ENCODE data around the gene NMNAT3. TPM values are rescaled to one million over a fixed set of nuclear protein-coding genes. Genes with fewer than 3 reads are reported as not detected.

Gene NMNAT3
- total RNA-seq, 1 donor from 2014 or later: 1.2 TPM

DNA sequence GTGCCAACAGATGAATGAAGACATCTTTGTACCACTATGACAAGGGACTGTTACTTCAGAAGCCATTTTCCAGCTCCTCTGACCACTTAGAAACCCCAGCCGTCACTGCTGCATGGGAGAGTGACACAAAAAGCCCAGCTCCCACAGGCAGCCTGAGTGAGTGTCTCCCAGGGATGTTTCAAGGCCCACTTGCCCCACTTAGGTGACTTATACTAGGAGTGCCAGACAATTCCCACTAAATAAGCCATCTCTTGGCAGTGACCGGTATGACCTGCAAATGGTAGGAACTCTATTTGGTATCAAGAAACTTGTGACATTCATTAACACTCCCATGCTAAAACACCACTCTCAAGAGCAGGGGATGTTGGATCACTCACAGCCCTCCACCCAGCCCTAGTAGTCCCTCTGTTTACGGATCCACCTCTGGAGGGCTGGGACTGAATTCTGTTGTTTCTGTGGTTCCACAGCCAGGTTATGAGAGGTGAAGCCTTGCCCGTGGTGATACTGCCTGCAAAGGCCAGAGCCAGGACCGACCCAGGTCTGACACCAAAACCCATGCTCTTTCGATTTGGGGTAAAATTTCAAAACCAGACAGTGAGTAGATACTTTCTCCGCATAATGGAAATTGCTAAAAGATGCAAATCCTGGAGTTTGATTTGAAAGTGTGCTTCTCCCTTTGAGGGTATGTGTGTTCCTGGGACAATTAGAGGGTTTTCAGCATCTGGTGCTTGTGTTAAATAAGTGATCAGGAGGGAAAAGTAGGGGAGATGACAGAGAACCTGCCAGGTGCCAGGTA, 152.7 kb downstream of the NMNAT3 start:
- Mint-ChIP-seq H3K9me3 (no peaks in the 10 kb centered on the region), H3K4me3 (no peak overlapping the region), H3K27ac (no peak overlapping the region), H3K36me3 (ENCODE audit: low read depth) (no peaks in the 10 kb centered on the region), H3K27me3 (ENCODE audit: insufficient read depth) (peaks cover 2% of the 10 kb centered on the region), H3K4me1 (ENCODE audit: low read depth) (no peaks in the 10 kb centered on the region)
- no peak for DNase-seq (ENCODE audit: low spot score)
- intact Hi-C loops (cut with micrococcal nuclease): no loop called here

DNA sequence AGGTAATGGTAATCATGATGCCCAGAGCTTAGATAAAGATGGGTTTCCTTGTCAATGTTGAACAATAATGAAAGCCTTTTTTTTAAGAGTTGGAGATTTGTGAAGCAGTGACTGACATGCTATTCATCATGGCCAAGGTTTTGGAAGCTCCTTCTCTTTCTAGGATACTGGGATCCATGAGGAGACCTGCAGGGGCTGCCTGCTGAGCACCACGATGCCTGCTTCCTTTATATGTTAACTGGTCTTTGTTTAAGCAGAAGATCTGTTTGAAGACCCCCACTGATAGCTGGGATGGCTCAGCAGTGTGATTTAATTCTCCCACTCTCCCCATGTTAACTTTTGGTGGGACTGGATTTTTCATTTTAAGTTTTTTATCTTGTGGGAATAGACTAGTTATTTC, 154.1 kb downstream of the NMNAT3 start:
- Mint-ChIP-seq H3K36me3 (ENCODE audit: low read depth) (no peaks in the 10 kb centered on the region), H3K27ac (no peak overlapping the region), H3K4me1 (ENCODE audit: low read depth) (no peaks in the 10 kb centered on the region), H3K9me3 (no peaks in the 10 kb centered on the region), H3K27me3 (ENCODE audit: insufficient read depth) (peaks cover 2% of the 10 kb centered on the region), H3K4me3 (no peak overlapping the region)
- intact Hi-C loops (cut with micrococcal nuclease): no loop called here
- DNase-seq (ENCODE audit: low spot score): no peak

DNA sequence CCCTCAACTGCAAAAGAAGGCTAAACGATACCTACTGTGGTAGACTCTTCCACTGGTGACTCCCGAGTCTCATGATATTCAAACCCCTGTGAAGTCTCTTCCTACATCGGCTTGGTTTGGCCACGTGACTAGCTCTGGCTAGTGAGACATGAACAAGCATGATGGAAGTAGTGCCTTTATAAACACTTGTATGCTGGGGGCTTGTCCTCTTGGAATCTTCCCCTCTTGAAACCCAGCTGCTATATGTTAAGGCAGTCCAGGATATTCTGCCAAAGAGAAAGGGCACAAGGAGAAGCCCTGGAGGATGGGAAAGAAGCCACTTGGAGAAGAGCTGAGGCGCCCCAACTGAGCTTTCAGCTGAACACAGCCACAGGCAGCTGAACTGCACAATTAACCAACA, 154.6 kb downstream of the NMNAT3 start:
- intact Hi-C loops (cut with micrococcal nuclease): no loop called here
- H3K27ac Mint-ChIP-seq: no peak overlapping the region
- peaks cover 2% of the 10 kb centered on the region for H3K27me3 Mint-ChIP-seq (ENCODE audit: insufficient read depth)
- DNase-seq (ENCODE audit: low spot score): no peak
- no peaks in the 10 kb centered on the region for H3K36me3 Mint-ChIP-seq (ENCODE audit: low read depth)
- H3K4me3 Mint-ChIP-seq: no peak overlapping the region
- H3K9me3 Mint-ChIP-seq: no peaks in the 10 kb centered on the region
- no peaks in the 10 kb centered on the region for H3K4me1 Mint-ChIP-seq (ENCODE audit: low read depth)

DNA sequence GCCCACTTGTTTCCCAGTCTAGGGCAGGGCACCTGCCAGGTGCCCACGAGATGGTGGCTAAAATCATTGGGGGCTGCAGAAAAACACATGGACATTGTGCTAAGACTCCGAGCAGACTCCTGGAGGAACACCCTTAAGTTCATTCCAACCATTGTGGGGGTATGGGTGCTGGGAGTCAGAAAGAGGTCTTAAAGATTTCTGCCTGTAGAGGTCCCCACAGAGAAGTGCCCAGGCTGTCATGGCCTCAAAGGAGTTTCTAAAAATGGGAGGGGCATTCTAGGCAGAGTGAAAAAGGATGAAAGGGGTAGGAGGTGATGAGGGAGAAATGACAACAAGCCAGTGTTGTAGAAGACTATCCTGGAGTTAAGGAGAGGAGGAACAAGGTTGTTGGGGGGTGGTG, 155.4 kb downstream of the NMNAT3 start:
- H3K27me3 Mint-ChIP-seq (ENCODE audit: insufficient read depth): peaks cover 2% of the 10 kb centered on the region
- intact Hi-C loops (cut with micrococcal nuclease): no loop called here
- no peaks in the 10 kb centered on the region for H3K4me1 Mint-ChIP-seq (ENCODE audit: low read depth)
- H3K27ac Mint-ChIP-seq: no peak overlapping the region
- DNase-seq (ENCODE audit: low spot score): no peak
- no peaks in the 10 kb centered on the region for H3K9me3 Mint-ChIP-seq
- no peaks in the 10 kb centered on the region for H3K36me3 Mint-ChIP-seq (ENCODE audit: low read depth)
- no peak overlapping the region for H3K4me3 Mint-ChIP-seq

DNA sequence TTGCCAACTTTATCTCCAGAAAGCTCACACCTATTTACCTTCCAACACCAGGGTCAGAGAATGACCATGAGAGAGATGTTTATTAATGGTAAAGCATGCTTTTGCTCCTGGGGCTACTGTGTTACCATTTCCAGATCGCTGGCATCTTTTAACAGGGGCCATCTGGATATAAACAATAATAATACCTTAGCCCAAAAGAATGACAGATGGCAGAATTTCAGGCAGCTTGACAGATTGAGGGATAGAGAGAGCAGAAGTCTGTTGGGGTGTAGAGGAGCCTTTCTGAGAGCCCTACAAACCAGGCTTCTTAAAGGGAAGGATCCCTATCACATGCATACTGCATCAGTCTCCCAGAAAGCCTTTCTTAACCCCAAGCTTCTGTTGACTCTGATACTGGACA, 156.0 kb downstream of the NMNAT3 start:
- H3K27me3 Mint-ChIP-seq (ENCODE audit: insufficient read depth): peaks cover 2% of the 10 kb centered on the region
- H3K36me3 Mint-ChIP-seq (ENCODE audit: low read depth): no peaks in the 10 kb centered on the region
- H3K9me3 Mint-ChIP-seq: no peaks in the 10 kb centered on the region
- H3K4me3 Mint-ChIP-seq: no peak overlapping the region
- no peak for DNase-seq (ENCODE audit: low spot score)
- intact Hi-C loops (cut with micrococcal nuclease): no loop called here
- H3K4me1 Mint-ChIP-seq (ENCODE audit: low read depth): no peaks in the 10 kb centered on the region
- no peak overlapping the region for H3K27ac Mint-ChIP-seq

DNA sequence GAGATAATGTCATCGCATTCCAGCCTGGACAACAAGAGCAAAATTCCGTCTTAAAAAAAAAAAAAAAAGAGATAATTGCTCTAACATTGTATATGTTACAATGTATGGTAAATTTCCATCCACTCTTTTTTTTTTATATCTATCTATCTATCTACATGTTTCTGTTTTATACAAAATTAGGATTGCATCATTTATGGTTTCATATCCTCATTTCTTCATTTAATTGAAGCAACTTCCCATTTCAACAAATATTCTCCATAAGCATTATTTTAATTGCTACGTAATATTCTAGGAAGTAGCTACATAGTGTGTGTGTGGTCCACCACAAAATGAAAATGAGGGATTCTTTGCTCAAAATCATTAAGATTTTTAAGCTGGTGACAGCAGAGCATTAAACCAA, 156.6 kb downstream of the NMNAT3 start:
- Mint-ChIP-seq H3K27me3 (ENCODE audit: insufficient read depth) (peaks cover 2% of the 10 kb centered on the region), H3K4me3 (no peak overlapping the region), H3K9me3 (no peaks in the 10 kb centered on the region), H3K27ac (no peak overlapping the region), H3K36me3 (ENCODE audit: low read depth) (no peaks in the 10 kb centered on the region), H3K4me1 (ENCODE audit: low read depth) (no peaks in the 10 kb centered on the region)
- intact Hi-C loops (cut with micrococcal nuclease): no loop called here
- DNase-seq (ENCODE audit: low spot score): no peak

DNA sequence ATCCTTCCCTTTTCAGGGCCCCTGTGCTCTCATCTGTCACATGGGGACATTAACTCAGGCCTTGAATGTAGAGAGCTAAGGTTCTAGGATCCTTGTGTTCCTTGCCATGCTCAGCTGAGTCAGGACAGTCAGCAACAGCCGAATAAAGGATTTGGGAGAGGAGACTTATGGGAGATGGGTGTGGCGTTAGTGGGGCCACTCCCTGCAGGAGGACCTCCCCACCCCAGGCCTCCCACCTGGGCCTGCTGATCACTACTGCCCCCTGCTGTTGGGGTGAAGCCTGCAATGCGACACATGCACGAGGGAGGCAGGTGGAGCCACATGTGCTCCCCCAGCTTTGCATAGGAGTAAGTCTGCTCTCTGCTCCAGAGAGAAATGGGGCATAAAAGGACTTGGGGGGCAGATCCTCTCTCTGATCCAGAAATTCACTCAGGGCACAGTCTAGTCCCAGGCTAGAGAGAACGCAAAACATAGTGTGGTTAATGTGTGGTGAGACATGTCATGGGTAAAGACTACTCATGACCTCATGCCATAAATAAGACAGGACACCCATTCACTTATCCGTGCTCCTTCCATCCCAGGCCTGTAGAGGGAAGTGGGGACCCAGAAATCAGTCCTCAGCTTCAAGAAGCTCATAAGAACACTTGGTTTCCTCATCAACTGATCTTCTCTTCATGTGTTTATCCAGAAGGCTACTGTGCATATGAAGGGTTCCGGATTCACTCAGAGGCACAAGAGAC, 157.6 kb downstream of the NMNAT3 start:
- intact Hi-C loops (cut with micrococcal nuclease): no loop called here
- Mint-ChIP-seq H3K4me3 (no peak overlapping the region), H3K27me3 (ENCODE audit: insufficient read depth) (peaks cover 2% of the 10 kb centered on the region), H3K36me3 (ENCODE audit: low read depth) (no peaks in the 10 kb centered on the region), H3K4me1 (ENCODE audit: low read depth) (no peaks in the 10 kb centered on the region), H3K9me3 (no peaks in the 10 kb centered on the region), H3K27ac (no peak overlapping the region)
- DNase-seq (ENCODE audit: low spot score): no peak

DNA sequence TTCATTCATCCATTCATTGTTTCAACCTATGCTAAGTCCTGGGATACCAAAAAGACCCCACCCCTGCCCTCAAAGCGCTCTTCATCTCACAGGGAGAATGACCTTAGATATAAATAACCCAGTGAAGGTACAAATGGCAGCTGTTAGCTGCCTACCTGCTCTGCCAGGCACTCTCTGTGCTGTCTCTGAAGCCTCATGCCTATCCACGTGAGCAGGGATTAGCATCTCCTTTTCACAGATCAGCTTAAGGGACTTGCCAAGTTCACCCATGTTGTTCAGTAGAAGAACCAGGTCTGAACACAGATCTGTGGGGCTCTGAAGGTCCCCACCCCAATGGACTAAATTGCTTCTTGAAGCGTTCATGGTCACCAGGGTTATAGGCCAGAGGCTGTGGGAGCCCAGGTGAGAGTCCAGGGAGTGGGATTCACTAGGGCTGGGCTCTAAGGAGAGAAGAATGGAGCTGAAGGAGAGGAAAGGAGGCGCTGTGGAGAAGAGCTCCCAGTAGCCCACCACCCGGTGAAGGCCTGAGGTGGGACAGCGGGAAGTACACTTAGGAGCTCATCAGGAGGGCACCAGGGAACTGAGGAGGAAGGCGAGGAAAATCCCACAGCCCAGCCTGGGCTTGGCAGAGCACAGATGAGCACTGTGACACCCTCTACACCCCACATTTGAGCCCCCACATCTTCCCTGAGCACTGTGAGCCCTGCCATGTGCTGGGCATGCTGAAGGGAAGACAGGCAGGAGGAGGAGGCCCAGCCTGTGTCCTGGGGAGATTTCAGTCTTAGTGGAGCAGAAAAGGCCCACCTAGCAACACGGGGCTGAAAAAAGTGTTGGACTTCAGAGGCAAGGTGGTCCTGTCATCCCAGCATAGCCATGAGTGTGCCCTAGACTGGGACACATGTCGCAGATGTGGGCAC, 158.6 kb downstream of the NMNAT3 start:
- intact Hi-C loops (cut with micrococcal nuclease): no loop called here
- no peak for DNase-seq (ENCODE audit: low spot score)
- H3K4me1 Mint-ChIP-seq (ENCODE audit: low read depth): no peaks in the 10 kb centered on the region
- H3K4me3 Mint-ChIP-seq: no peak overlapping the region
- no peaks in the 10 kb centered on the region for H3K36me3 Mint-ChIP-seq (ENCODE audit: low read depth)
- H3K27ac Mint-ChIP-seq: no peak overlapping the region
- no peaks in the 10 kb centered on the region for H3K9me3 Mint-ChIP-seq
- peaks cover 1% of the 10 kb centered on the region for H3K27me3 Mint-ChIP-seq (ENCODE audit: insufficient read depth)

DNA sequence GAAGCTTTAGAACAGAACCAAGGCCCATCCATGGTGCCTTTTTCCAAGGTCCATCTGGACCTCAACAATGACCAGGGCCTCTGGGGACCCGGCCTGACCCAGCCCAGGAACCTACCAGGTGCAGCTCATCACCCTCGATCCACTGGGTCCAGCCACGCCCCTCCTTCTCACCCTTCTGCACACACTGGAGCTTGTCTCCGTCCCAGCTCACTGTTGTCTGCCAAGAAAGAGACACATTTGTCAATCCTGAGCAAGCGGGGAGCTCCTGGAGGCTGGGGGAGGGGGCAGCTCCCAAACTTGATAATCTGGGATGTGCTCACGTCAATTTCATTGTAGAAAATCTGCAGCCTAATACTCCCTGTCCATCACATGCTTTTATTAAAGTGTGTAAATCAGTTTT, 159.5 kb downstream of the NMNAT3 start:
- H3K9me3 Mint-ChIP-seq: no peaks in the 10 kb centered on the region
- H3K4me3 Mint-ChIP-seq: no peak overlapping the region
- no peaks in the 10 kb centered on the region for H3K36me3 Mint-ChIP-seq (ENCODE audit: low read depth)
- no peaks in the 10 kb centered on the region for H3K27me3 Mint-ChIP-seq (ENCODE audit: insufficient read depth)
- no peak for DNase-seq (ENCODE audit: low spot score)
- H3K4me1 Mint-ChIP-seq (ENCODE audit: low read depth): no peaks in the 10 kb centered on the region
- intact Hi-C loops (cut with micrococcal nuclease): no loop called here
- H3K27ac Mint-ChIP-seq: no peak overlapping the region

DNA sequence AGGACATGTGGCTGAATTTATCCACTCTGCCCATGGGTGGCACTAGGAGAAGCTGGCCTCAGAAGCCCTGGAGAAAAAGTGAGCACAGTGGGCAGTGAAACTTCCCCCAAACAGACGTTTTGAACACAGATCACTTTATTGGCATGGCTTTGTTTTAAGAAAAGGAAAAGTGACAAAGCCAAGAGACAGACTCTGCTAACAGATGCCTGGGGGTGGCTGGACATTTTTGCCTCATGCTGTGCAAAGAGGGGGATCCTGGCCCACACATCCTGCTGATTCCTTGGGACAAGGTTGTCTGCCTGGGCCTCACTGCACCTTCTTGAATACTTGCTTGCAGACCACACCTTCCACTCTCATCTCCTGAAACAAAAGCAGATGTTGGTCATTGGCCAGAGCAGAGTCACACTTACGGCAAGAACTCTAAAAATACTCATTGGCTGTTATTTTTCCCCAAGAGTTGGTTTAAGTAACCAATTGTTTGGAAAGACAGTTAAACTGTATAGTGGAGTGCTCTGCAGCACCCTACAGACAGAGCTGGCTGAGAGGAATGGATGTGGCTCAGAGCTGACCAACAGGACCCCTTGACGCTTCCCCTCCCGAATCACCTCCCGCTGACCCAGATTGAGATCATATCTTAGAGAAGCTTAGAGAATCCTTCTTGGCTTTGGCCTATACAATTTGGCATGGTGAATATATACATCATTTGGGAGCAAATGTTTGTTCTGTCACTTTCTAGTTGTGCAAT, 160.3 kb downstream of the NMNAT3 start:
- no peak for DNase-seq (ENCODE audit: low spot score)
- H3K27me3 Mint-ChIP-seq (ENCODE audit: insufficient read depth): no peaks in the 10 kb centered on the region

DNA sequence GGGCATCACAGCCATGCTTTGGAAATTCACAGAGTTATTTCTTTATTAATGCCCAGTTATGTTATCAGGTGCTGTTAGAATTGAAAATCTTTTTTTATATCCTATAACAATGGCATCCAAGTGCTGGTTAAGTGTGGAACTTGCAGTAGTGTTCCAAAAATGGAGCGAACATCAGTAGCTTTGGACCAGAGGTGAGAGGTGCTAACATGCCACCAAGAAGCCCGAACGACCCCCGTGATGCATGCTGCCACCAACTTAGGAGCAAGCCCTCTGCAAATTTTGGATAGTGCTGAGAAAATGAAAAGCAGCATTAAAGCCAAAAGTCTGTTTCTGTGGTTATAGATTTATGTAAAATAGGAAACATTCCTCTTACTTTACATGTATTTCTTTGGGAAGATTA, 163.0 kb downstream of the NMNAT3 start:
- Mint-ChIP-seq H3K36me3 (ENCODE audit: low read depth) (no peaks in the 10 kb centered on the region), H3K27ac (no peak overlapping the region), H3K4me1 (ENCODE audit: low read depth) (no peaks in the 10 kb centered on the region), H3K9me3 (no peaks in the 10 kb centered on the region), H3K27me3 (ENCODE audit: insufficient read depth) (no peaks in the 10 kb centered on the region), H3K4me3 (no peak overlapping the region)
- intact Hi-C loops (cut with micrococcal nuclease): no loop called here
- no peak for DNase-seq (ENCODE audit: low spot score)

More for the DNA sequence above, 160.3 kb downstream of the NMNAT3 start:
- H3K4me3 Mint-ChIP-seq: no peak overlapping the region
- H3K27ac Mint-ChIP-seq: no peak overlapping the region
- no peaks in the 10 kb centered on the region for H3K9me3 Mint-ChIP-seq
- H3K4me1 Mint-ChIP-seq (ENCODE audit: low read depth): no peaks in the 10 kb centered on the region
- H3K36me3 Mint-ChIP-seq (ENCODE audit: low read depth): no peaks in the 10 kb centered on the region
- intact Hi-C loops (cut with micrococcal nuclease): no loop called here
